Neutrophil (primary cell): ENCODE measurements around the gene FCRLB.

Experiments
- H3K27ac ChIP-seq: fragments of 200-600 bp; sonication (generic); 2 replicates; pipeline ENCODE4 v1.5.1; 2016; ENCODE audit warnings: mild to moderate bottlenecking, moderate library complexity
- H3K27me3 ChIP-seq: fragments of 200-600 bp; sonication (generic); 2 replicates; pipeline ENCODE4 v1.6.0; 2016; ENCODE audit warnings: mild to moderate bottlenecking
- H3K36me3 ChIP-seq: fragments of 200-600 bp; sonication (generic); 2 replicates; pipeline ENCODE4 v1.5.1; 2017
- H3K4me1 ChIP-seq, 2 experiments: fragments of 200-600 bp in 1 of 2; sonication (generic) in 1 of 2; 1 replicate in 1 of 2; 2 replicates in 1 of 2; pipeline versions ENCODE4 v1.5.1 to v1.6.1; 2013 to 2016; ENCODE audit warnings: low read depth in 1 of 2, low read length in 1 of 2, mild to moderate bottlenecking in 1 of 2, moderate library complexity in 1 of 2; ENCODE audit not compliant: control insufficient read depth in 1 of 2, insufficient read depth in 1 of 2
- H3K4me3 ChIP-seq, 2 experiments: fragments of 200-600 bp in 1 of 2; sonication (generic) in 1 of 2; 1 replicate in 1 of 2; 2 replicates in 1 of 2; pipeline ENCODE4 v1.5.1; 2013 to 2016; ENCODE audit warnings: low read depth in 1 of 2, low read length in 1 of 2, mild to moderate bottlenecking in 1 of 2, moderate library complexity in 1 of 2
- H3K9me3 ChIP-seq: fragments of 200-600 bp; sonication (generic); 2 replicates; pipeline ENCODE4 v1.5.1; 2016
- CTCF ChIP-seq: fragments of 200-600 bp; sonication (generic); IDR thresholded peaks from 2 replicates; pipeline ENCODE4 v1.5.1; 2016; ENCODE audit warnings: antibody characterized with exemption

Gene FCRLB

DNA sequence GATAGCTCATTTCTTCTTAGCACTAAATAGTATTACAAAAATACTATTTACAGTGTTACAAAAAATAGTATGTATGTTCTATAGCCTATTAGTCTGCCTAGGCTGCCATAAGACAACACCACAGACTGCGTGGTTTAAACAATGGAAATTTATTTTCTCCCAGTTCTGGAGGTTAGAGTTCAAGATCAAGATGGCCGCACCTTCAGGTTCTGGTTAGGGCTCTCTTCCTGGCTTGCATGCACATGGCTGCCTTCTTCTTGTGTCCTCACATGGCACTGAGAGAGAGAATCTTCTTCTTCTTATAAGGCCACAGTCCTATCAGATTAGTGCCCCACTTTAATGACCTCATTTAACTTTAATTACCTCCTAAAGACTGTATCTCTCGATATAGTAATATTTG is 48.9 kb downstream of the FCRLB start:
- Histone ChIP-seq H3K36me3 (no peaks in the 10 kb centered on the region), H3K9me3 (no peaks in the 10 kb centered on the region), H3K27me3 (no peaks in the 10 kb centered on the region), H3K4me1 (peaks cover 75 to 78% of the 10 kb centered on the region in 2 experiments), H3K27ac (peak overlapping the region; percentile 83), H3K4me3 (no peak overlapping the region)
- no peak for TF ChIP-seq CTCF

DNA sequence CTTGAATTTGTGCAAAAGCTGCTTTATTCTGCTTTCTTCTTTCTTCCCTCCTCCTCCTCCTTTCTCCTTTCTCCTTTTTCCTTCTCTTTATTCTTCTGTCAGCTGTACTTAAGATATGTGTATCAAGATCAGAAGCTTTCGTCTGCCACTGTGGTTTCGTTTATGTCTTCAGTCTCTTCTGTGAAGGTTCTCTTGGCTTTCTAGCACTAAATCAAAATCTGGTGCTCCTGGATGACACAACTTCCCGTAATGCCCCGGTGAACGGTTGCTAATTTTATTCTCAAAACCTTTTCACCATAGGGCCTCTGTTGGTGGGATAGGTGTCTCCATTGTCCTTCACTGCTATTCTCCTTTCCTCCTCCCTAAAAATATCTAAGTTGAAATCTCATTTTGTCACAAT is 49.8 kb downstream of the FCRLB start:
- H3K9me3 ChIP-seq: no peaks in the 10 kb centered on the region
- peaks cover 65 to 70% of the 10 kb centered on the region in 2 experiments for H3K4me1 ChIP-seq
- peak overlapping the region; percentile 83 for H3K27ac ChIP-seq
- no peaks in the 10 kb centered on the region for H3K27me3 ChIP-seq
- H3K36me3 ChIP-seq: no peaks in the 10 kb centered on the region
- TF ChIP-seq CTCF: no peak
- peak overlapping the region; percentile 44 to 46 for H3K4me3 ChIP-seq

GRCh38 chr1:161771973-161772372 is 50.6 kb downstream of the FCRLB start:
- Histone ChIP-seq H3K27ac (peak overlapping the region; percentile 83), H3K36me3 (no peaks in the 10 kb centered on the region), H3K27me3 (no peaks in the 10 kb centered on the region), H3K4me3 (peak overlapping the region; percentile 44 to 46), H3K9me3 (no peaks in the 10 kb centered on the region), H3K4me1 (peaks cover 61 to 66% of the 10 kb centered on the region in 2 experiments)
- no peak for TF ChIP-seq CTCF

DNA sequence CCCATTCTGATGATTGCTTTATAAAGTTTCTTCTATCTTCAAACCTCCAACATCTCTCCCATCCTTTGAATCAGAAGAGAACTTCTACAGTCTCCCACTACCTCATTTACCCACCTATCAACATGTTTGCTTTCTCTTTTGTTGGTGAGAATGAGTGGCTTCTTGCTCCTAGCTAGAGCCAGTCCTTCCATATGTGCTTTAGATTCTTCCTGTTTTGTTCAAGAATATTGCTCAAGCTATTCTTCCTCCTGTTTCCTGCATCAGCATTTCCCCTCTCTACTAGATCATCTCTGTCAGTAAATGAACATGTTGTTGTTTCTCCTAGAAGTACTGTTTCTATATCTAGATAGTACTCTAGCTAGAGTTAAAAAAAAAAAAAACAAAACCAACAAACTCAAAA is 51.1 kb downstream of the FCRLB start:
- Histone ChIP-seq H3K36me3 (no peaks in the 10 kb centered on the region), H3K4me3 (peak overlapping the region; percentile 44 to 46), H3K27ac (peak overlapping the region; percentile 83), H3K9me3 (no peaks in the 10 kb centered on the region), H3K4me1 (peaks cover 56 to 61% of the 10 kb centered on the region in 2 experiments), H3K27me3 (no peaks in the 10 kb centered on the region)
- TF ChIP-seq CTCF: no peak

DNA sequence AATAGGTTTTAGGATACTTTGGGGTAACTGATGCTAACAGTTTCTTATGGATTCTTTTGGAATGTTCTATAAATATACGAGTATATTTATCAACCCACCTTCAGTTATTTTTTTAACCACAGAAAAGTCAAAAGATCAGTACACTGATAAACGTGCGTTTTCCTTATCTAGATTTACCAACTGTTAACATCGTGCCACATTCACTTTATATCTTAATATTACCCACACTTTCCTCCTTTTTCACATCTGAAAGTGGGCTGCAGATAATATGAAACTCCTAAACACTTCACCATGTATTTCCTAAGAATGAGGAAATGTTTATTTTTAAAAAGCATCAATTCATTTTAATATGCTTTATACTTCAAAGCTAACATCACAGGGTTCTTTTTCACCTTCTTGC is 52.4 kb downstream of the FCRLB start:
- no peaks in the 10 kb centered on the region for H3K36me3 ChIP-seq
- H3K27ac ChIP-seq: peak overlapping the region; percentile 83
- TF ChIP-seq CTCF: no peak
- no peaks in the 10 kb centered on the region for H3K9me3 ChIP-seq
- H3K4me1 ChIP-seq: peaks cover 45 to 48% of the 10 kb centered on the region in 2 experiments
- H3K4me3 ChIP-seq: no peak overlapping the region
- H3K27me3 ChIP-seq: no peaks in the 10 kb centered on the region

- peaks cover 18 to 20% of the 10 kb centered on the region in 2 experiments for H3K4me1 ChIP-seq
- H3K4me3 ChIP-seq: no peak overlapping the region
- H3K27me3 ChIP-seq: no peaks in the 10 kb centered on the region
- peaks cover 17% of the 10 kb centered on the region for H3K36me3 ChIP-seq
- TF ChIP-seq CTCF: no peak
- H3K27ac ChIP-seq: no peak overlapping the region
- H3K9me3 ChIP-seq: no peaks in the 10 kb centered on the region
These were observed 55.9 kb downstream of the FCRLB start for GRCh38 chr1:161777261-161777660.
